Urothelium cell line (cell line): Measurements from ENCODE around the gene LRRC49.

Source experiments
- DNase-seq: peaks from one replicate; pipeline ENCODE4 v3.0.0; 2011; ENCODE audit warnings: low spot score, mixed read lengths
- FAIRE-seq: peaks from 2 replicates; lab custom pipeline; 2011; peaks lifted over from hg19 to GRCh38; lab: Jason Lieb, UNC

LRRC49 gene

GRCh38 chr15:71084264-71084663, 191.6 kb downstream of the LRRC49 start:
- FAIRE-seq, result no peak
- DNase-seq, result no peak

- DNase-seq (no peak), FAIRE-seq (no peak)
Observed at GRCh38 chr15:71085809-71086208, 193.2 kb downstream of the LRRC49 start.

- DNase-seq, result no peak
Observed at GRCh38 chr15:71088155-71088554, 195.5 kb downstream of the LRRC49 start.

GRCh38 chr15:71088683-71089082, 196.1 kb downstream of the LRRC49 start:
- no peak for DNase-seq
- no peak for FAIRE-seq

More at GRCh38 chr15:71088155-71088554, 195.5 kb downstream of the LRRC49 start:
- no peak for FAIRE-seq

- FAIRE-seq (no peak), DNase-seq (no peak)
Observed at GRCh38 chr15:71089801-71090200, 197.2 kb downstream of the LRRC49 start.

- FAIRE-seq (peak; percentile 9), DNase-seq (no peak)
Observed at GRCh38 chr15:71091601-71092000, 199.0 kb downstream of the LRRC49 start.

GRCh38 chr15:71092056-71092600, 199.5 kb downstream of the LRRC49 start:
- no peak for DNase-seq
- no peak for FAIRE-seq

GRCh38 chr15:71093054-71094024, 200.7 kb downstream of the LRRC49 start:
- peak; percentile 94 for FAIRE-seq
- DNase-seq, result peak; percentile 92

- no peak for DNase-seq
- FAIRE-seq, result no peak
Observed at GRCh38 chr15:71094137-71094536, 201.5 kb downstream of the LRRC49 start.

- no peak for FAIRE-seq
- no peak for DNase-seq
Observed at GRCh38 chr15:71096676-71097075, 204.1 kb downstream of the LRRC49 start.

GRCh38 chr15:71097890-71098289, 205.3 kb downstream of the LRRC49 start:
- no peak for DNase-seq
- no peak for FAIRE-seq

- DNase-seq, result no peak
- FAIRE-seq, result no peak
Observed at GRCh38 chr15:71098920-71099319, 206.3 kb downstream of the LRRC49 start.
